Gastrocnemius medialis (tissue), 4 donors: Measurements from ENCODE around the gene LUC7L2.

Experiments
- POLR2A ChIP-seq, 2 donors: fragments of 450-650 bp; IDR thresholded peaks; one replicate each; pipeline ENCODE4 v1.6.1; 2017; ENCODE audit warnings: antibody characterized with exemption in 2 of 2, mild to moderate bottlenecking in 2 of 2, moderate library complexity in 2 of 2
- TF ChIP-seq, protein P1 (sequence below), 5 experiments: fragments of 450-650 bp in 3 of 5; fragments of 200-600 bp in 2 of 5; sonication (generic) in 2 of 5; IDR thresholded peaks in 4 of 5; conservative IDR thresholded peaks in 1 of 5; 1 replicate in 4 of 5; 2 replicates in 1 of 5; pipeline ENCODE4 v1.5.1; 2016 to 2019; ENCODE audit warnings: antibody characterized with exemption in 5 of 5, mild to moderate bottlenecking in 3 of 5, moderate library complexity in 3 of 5

DNA sequence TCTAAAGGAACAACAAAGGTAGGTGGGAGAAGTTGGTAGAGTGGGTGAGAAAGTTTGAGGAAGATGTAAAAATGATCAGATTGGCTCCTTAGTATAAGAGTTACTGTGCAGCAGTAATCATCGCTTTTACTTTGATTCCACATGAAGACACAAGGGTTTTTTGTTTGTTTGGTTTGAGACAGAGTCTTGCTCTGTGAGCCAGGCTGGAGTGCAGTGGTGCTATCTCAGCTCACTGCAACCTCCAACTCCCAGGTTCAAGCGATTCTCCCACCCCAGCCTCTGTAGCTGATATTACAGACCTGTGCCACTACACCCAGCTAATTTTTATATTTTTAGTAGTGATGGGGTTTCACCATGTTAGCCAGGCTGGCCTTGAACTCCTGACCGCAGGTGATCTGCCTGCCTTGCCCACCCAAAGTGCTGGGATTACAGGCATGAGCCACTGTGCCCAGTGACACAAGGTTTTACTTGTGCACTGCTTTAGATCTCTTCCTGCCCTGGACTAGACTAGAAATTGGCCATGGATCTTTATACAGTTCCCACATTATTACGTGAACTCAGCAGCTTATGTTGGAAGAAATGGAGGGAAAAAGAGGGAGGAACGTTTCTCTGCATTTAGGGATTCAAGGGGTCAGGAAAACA lies 10.7 kb downstream of the LUC7L2 start:
- TF ChIP-seq, protein P1, sequence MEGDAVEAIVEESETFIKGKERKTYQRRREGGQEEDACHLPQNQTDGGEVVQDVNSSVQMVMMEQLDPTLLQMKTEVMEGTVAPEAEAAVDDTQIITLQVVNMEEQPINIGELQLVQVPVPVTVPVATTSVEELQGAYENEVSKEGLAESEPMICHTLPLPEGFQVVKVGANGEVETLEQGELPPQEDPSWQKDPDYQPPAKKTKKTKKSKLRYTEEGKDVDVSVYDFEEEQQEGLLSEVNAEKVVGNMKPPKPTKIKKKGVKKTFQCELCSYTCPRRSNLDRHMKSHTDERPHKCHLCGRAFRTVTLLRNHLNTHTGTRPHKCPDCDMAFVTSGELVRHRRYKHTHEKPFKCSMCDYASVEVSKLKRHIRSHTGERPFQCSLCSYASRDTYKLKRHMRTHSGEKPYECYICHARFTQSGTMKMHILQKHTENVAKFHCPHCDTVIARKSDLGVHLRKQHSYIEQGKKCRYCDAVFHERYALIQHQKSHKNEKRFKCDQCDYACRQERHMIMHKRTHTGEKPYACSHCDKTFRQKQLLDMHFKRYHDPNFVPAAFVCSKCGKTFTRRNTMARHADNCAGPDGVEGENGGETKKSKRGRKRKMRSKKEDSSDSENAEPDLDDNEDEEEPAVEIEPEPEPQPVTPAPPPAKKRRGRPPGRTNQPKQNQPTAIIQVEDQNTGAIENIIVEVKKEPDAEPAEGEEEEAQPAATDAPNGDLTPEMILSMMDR (IDR thresholded peaks at IDR 0.05 in 4 of 5, conservative IDR thresholded peaks at IDR 0.05 in 1 of 5): no peak
- no peak for TF ChIP-seq POLR2A (IDR thresholded peaks at IDR 0.05)
